GM12872 (cell line): ENCODE data around the gene CHD8.

Experiments
- CTCF ChIP-seq: IDR thresholded peaks from 3 replicates; pipeline ENCODE4 v1.5.1; 2011; ENCODE audit warnings: low read depth, mild to moderate bottlenecking, low read length, moderate library complexity; ENCODE audit not compliant: insufficient read depth

CHD8 gene

DNA sequence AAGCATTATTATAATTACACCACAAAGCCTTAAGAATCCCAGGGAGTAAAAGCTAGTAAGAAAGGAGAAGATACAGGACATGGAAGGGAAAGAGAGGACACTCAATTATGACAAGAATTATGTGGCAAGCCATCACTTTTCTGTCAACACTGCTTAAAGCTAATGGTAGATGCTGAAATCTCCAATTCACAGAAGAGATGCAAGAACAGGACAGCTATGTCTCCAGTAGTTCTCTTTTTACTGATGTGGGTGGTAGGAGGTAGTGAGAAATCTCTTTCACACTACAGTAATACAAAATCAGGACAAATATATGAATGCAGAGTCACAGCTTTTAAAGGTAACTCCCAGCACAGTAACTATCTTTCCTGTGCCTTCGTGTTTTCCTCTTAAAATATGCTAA lies 29.2 kb downstream of the CHD8 start:
- no peak for TF ChIP-seq CTCF

DNA sequence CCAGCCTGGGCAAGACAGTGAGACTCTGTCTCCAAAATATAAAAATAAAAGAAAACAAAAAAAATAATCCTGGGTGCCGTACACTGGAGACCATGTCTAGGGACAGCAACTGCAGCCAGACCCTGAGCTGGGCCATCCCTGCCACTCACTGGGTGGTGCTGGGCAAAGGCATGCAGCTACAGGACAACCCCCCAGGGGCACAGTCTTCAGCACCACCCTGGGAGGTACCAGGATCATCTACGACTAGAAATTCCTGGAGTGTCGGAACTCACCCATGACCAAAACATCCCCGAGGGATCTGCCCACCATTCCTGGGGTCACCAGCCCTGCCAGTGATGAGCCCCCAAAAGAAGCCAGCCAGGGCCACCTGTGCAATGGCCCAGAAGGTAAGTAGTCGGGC lies 36.4 kb downstream of the CHD8 start:
- no peak for TF ChIP-seq CTCF

DNA sequence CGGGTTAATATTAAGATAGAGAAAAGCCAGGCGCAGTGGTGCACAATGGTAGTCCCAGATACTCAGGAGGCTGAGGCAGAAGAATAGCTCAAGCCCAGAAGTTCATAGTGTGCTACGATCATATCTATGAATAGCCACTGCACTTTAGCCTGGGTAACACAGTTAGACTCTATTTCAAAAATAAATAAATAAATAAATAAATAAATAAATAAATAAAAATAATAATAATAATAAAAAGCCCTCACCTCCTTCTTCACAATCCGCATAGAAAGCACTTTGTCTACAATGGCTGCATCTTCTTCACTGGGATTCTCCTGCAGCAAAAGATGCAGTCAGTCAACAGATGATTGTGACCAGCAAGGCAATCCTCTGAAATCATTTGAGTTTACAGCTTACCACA lies 40.6 kb downstream of the CHD8 start:
- TF ChIP-seq CTCF, result no peak

GRCh38 chr14:21414137-21414631 lies 41.7 kb downstream of the CHD8 start:
- no peak for TF ChIP-seq CTCF

GRCh38 chr14:21408147-21408546 lies 47.8 kb downstream of the CHD8 start:
- no peak for TF ChIP-seq CTCF

DNA sequence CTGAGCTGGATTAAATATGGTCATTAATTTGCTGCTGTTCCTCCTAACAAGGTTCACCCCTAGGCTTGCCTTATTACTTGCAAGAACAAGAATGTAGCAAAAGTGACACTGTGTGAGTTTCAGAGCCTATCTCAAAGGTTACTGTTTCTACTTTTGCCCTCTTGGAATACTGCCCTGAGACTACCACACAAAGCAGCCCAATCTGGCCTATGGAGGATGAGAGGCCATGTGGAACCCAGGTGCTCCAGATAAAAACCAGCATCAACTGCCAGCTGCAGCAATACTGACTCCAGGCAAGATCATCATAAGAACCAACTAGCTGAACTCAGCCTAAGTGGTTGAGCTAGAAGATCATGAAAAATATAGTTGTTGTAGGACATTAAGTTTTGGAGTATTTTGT lies 49.7 kb downstream of the CHD8 start:
- TF ChIP-seq CTCF, result no peak

GRCh38 chr14:21405097-21405496 lies 50.8 kb downstream of the CHD8 start:
- no peak for TF ChIP-seq CTCF
